Activated gamma-delta T cell (primary cell): ENCODE measurements around the gene SLC19A3.
"Not testable (repeated sequence)": the region's sequence is repeated elsewhere in the genome, so short reads cannot be mapped to it uniquely, and the experiment has no call there.

Experiments
- DNase-seq: peaks from one replicate; lab custom pipeline; 2025; lab: John Stamatoyannopoulos, UW
- total RNA-seq, 2 donors: gene quantifications; one replicate each; lab custom pipeline; 2026; lab: John Stamatoyannopoulos, UW

Gene SLC19A3
- 0.05 to 0.09 reads per million in 2 donors for total RNA-seq

DNA sequence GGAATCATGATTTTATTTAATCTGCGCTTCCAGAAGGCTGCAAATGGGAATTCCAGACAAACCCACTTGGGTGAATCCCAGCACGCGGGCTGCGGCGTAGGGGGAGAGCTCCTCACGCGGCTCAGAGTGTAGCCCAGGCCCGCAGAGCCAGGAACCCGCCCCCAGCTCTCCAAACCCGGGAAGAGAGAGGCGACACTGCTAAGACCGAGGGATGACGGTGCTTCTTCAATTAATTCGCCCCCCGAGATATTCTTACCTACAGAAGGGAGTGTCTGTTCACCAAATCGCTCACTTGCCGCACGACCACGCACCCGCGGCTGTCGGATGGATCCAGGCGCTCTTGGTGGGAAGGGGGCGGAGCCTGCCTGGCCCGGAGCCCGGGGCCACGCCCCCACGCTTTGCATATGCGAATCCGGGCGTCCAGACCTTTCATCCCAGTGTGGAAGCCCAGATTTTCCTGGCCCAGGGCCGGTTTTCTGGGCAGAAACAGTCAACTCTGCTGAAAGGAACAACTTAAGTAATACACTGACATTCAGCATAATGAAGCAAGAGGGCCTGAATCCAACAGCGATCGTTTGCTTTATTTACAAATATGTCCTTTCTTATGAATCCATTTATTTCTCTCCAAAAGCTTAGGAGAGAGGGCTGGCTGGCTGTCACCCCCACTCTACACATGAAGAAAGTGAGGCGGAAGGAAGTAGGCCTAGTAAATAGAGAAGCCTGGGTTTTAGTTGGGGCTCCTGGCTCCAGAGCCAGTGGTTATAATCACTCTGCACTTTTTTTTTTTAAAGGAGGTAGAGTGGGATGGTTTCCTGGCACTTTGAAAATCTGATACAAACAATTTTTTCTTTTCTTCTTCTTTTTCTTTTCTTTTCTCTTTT is at the start of gene SLC19A3:
Gene SLC19A3 (minus strand): TSS at position 342 of the 881 bp plus-strand sequence. CDS start 15,710 bp downstream, outside the sequence.
- no peak for DNase-seq

GRCh38 chr2:227766373-227766883 is 48.6 kb upstream of the SLC19A3 start:
- DNase-seq: no peak

GRCh38 chr2:227765788-227766372 is 48.1 kb upstream of the SLC19A3 start:
- no peak for DNase-seq

- no peak for DNase-seq
Observed at GRCh38 chr2:227761740-227762476, 44.1 kb upstream of the SLC19A3 start.

DNA sequence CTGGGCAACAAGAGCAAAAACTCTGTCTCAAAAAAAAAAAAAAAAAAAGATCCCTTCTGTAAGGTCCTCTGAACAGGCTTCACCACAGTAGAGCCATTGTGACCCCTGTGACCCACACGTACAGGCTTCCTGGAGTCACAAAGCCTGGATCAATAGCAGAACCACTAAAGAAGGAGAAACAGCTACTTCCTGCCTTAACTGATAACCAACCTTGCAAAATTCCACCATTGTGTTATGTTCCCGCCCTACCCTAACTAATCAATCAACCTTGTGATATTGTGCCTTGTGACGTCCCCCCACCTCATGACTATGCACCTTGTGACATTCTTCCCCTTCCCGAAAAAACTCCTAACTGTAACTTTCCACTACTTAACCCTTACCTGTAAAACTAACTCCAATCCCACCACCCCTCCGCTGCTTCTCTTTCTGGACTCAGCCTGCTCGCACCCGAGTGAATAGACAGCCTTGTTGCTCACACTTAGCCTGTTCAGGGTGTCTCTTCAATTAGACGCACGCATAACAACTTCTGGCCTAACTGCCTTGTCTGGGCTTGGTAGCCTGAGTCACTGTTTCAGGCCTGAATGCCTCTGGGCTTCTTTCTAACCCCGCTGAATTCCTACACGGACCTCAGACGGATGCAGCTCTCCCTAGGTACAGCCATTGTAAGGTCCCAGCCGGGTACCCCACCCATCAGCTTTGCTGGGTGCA is 41.7 kb upstream of the SLC19A3 start:
- no peak for DNase-seq

DNA sequence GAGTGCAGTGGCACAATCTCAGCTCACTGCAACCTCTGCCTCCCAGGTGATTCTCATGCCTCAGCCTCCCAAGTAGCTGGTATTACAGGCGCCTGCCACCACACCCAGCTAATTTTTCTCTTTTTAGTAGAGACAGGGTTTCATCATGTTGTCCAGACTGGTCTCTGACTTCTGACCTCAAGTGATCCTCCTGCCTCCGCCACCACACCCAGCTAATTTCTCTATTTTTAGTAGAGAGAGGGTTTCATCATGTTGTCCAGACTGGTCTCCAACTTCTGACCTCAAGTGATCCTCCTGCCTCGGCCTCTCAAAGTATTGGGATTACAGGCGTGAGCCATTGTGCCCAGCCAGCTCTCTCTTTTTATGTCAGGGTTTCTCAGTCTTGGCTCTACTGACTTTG is 38.4 kb upstream of the SLC19A3 start:
- not testable (repeated sequence) for DNase-seq

DNA sequence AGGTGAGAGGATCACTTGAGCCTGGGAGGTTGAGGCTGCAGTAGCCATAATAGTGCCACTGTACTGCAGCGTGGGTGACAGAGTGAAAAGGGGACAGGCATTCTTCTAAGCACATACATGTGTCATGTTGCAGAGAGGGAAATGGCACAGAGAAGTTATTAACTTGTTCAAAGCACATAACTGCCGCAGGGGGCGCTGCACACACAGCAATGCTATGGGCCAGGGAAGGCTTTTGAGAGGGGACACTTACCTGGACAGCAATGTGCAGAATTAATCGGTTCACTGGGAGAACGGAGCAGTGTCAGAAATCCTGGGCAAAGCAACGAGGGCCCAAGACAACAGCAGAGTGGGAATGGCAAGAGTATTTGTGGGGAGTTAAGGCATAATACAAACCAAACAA is 30.3 kb upstream of the SLC19A3 start:
- no peak for DNase-seq

- no peak for DNase-seq
Observed at GRCh38 chr2:227745594-227745993, 27.8 kb upstream of the SLC19A3 start, which contains the start of gene SCYGR8. Gene SCYGR8, plus strand, starts transcription at chr2:227745894. Its CDS starts 0 bp downstream, at chr2:227745894.

DNA sequence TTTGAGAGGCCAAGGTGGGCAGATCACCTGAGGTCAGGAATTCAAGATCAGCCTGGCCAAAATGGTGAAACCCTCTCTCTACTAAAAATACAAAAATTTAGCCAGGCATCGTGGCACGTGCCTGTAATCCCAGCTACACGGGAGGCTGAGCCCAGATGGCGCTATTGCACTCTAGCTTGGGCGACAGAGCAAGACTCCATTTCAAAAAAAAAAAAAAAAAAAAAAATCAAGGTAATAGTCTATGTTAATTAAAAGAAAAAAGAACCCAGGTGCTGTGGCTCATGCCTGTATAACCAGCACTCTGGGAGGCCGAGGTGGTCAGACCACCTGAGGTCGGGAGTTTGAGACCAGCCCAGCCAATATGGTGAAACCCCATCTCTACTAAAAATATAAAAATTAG is 22.9 kb upstream of the SLC19A3 start:
- DNase-seq: not testable (repeated sequence)

DNA sequence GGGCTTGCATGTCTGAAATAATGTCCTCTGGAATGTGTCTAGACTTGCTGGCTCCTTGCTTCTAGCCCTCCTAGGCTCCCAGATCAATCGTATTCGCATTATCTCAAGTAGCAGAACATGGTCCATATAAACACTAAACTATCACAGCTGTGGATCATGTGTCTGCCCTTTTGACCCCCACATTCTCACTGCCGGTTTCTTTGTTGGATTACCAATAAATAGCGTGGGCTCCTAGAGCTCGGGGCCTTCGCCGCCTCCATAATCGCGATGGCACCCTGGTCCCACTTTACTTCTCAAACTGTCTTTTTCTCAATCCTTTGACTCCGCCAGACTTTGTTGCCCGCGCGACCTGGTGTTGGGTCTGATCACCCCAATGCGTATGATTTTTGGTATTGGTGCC is 21.5 kb upstream of the SLC19A3 start:
- DNase-seq: no peak

GRCh38 chr2:227728035-227728434 is 10.2 kb upstream of the SLC19A3 start, which contains the start of gene SCYGR7:
Gene SCYGR7, plus strand, starts transcription at chr2:227728335. Its CDS starts 0 bp downstream, at chr2:227728335.
- DNase-seq: no peak

DNA sequence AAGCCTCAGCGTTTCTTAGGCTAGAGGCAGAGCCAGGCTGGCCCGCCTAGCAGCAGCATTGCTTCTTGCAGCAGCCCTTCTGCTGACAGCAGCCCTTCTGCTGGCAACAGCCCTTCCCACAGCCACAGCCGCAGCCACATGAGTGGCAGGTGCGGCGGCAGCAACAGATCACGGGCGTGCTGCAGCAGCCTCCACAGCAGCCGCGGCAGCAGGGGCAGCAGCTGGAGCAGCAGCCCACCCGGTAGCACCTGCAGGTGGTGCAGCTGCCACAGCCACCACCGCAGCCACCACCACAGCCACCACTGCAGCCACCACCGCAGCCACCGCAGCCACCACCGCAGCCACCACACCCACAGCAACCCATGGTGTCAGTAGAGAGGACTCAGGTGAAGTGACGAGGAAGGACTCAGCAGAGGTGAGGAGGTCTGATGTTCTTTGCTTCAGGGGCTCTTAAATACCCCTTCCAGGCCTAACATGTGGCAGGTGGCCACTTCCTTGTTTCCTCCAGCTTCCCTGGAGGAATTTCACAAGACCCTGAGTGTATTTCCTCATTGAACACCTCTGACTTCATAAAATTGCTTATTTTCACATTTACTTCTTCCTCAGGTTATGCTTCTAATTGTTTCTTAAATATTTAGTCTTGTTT is 6.7 kb upstream of the SLC19A3 start, which contains the start of gene SCYGR6:
Gene SCYGR6 (minus strand): TSS at position 364 of the 646 bp plus-strand sequence. CDS start 0 bp downstream, at position 364.
- DNase-seq: no peak

DNA sequence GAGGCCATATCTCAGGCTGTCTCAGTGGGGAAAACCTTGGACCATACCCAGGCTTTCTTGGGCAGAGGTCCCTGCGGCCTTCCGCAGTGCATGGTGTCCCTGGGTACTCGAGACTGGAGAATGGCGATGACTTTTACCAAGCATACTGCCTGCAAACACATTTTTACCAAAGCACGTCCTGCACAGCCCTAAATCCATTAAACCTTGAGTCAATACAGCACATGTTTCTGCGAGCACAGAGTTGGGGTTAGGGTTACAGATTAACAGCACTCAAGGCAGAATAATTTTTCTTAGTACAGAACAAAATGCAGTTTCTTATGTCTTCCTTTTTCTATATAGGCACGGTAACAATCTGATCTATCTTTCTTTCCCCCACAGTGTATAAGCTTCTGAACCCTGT is 5.0 kb upstream of the SLC19A3 start:
- DNase-seq: not testable (repeated sequence)

DNA sequence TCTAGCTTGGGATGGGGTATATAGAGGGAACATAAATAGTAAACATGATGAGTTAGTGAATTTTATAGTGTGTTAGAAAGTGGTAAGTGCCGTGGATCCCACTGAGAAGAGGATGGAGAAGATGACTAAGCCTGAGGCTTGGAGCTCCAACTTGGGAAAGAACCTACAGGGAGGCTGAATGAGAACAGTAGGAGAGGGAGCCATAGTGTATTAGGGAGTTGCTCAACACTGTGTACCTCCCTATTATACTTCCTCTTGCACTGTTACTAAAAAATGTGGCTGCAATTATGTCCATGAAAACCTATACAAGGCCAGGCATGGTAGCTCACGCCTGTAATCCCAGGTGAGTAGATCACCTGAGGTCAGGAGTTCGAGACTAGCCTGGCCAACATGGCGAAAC is 2.9 kb upstream of the SLC19A3 start:
- no peak for DNase-seq

GRCh38 chr2:227719641-227720040 is 1.8 kb upstream of the SLC19A3 start:
- no peak for DNase-seq

DNA sequence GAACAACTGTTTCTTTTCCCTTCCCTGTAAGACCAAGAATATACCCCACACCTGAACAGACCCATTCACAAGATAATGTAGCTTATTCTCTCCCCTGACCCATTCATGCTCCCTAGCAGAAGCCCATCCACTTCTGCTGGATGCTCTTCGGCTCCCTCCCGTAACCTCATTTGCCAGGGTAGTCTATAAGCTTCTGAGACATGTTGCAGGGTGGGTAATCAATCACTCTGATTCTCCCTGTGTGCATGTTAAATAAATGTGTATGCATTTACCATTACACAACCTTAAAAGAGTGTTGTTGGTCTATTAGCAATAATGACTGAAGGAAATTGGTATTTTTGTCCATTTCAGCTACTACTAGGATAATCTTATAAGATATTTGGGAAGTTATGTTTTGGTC is 1.3 kb downstream of the SLC19A3 start:
- DNase-seq: no peak

DNA sequence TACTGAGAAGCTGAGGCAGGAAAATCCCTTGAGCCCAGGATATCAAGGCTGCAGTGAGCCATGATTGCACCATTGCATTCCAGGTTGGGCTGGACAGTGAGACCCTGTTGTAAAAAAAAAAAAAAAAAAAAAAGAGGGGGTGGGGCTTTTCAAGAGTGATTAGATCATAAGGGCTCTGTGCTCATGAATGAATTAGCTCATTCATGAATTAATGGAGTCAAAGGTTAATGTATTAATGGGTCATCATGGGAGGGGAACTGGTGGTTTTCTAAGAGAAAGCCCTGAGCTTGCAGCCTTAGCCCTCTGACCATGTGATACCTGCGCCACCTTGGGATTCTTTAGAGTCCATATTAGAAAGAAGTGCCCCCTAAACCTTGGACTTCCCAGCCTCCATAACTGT is 4.5 kb downstream of the SLC19A3 start:
- DNase-seq: no peak

GRCh38 chr2:227710986-227711385 is 6.8 kb downstream of the SLC19A3 start:
- no peak for DNase-seq

DNA sequence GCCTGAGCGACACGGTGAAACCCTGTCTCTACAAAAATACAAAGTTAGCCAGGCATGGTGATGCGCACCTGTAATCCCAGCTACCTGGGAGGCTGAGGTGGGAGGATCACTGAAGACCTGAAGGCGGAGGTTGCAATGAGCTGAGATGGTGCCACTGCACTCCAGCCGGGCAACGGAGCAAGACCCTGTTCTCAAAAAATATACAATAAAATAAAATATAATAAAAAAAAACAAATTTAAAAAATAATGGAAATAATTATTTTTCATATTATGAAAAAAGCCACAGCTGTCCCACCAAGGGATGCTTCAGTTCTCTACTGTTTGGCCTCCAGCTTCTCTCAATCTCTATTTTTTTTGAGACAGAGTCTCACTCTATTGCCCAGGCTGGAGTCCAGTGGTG is 10.4 kb downstream of the SLC19A3 start:
- DNase-seq: no peak

DNA sequence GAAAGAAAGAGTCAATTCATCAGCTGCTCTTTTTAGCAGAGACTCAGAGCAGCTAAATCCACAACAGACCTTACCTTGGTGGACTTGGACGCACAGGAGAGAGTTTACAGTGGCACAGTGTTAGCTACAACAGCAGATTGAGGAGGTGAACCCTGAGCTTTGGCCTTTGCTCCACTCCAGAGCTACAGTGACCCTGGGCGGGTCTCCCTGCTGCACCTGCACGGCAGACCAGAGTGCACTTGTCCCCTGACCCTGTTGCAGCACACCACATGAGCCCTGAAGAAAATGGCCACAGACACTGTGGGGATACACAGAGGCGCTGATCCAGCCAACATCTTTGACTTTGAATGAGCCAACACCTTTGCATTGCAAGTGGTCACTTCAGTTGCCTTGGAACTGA is 11.0 kb downstream of the SLC19A3 start:
- DNase-seq: no peak

DNA sequence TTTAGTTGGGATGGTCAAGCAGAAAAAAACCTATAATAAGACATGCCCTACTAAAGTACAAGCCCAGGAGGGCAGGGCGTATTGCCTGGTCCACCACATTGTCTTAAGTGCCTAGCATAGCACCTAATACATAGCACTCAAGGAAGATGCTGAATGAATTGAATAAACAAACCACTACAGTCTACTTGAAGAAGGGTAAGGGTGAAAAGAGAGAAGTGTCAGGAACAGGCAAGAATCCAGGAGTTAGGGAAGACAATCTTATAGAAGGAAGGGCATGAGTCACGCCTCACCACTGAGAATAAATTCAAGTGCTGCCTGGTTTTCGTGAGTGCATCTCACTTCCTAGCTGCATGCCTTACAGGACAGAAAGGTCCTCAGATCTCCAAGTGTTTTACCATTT is 13.9 kb downstream of the SLC19A3 start:
- DNase-seq: no peak
